ENCODE data around the gene CDKN2AIPNL.

DNA sequence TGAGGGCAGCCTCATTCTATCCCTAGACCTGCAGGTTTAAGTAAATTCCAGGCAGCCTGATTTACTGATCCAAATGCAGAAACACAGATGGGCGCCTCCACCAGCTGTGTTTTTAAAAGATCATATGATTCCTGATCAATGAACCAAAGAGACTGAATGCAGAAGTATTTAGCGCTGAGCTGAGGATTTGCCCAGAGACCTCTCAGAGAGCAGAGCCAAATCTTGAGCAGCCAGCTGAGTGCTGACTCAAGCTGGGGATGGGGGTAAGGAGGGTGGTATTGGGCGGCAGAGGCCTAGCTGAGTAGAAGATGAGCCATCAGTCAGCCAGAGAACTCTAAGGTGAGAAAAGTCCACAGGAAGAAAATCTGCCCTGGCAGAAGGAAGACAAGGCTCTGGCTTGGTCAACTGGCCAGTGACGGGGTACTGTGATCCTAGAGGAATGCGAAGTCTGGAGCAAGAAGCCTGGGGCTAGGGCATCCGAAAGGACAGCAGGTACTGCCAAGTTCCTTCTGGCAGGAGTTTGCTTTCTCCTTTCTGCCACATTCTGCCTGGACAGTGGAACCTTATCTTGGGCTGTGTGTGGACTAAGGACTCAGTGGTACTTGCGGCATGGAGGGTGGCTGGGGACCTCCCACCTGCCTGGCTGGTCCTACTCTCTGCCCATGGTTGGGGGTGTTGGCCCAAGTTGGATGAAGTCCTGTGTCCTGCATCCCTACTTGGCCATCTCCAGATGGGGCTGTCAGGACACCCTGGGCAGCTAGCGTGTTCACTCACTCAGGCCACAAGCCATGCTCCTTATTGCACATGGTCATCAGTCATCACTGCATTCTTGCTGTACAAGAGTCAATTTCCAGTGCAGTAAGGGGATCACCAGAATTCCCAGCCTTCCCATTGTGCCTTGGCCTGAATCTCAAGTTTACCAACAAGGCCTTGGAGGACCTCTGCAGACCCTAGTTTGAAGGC lies 34.5 kb upstream of the CDKN2AIPNL start:
- TF ChIP-seq, protein P1, sequence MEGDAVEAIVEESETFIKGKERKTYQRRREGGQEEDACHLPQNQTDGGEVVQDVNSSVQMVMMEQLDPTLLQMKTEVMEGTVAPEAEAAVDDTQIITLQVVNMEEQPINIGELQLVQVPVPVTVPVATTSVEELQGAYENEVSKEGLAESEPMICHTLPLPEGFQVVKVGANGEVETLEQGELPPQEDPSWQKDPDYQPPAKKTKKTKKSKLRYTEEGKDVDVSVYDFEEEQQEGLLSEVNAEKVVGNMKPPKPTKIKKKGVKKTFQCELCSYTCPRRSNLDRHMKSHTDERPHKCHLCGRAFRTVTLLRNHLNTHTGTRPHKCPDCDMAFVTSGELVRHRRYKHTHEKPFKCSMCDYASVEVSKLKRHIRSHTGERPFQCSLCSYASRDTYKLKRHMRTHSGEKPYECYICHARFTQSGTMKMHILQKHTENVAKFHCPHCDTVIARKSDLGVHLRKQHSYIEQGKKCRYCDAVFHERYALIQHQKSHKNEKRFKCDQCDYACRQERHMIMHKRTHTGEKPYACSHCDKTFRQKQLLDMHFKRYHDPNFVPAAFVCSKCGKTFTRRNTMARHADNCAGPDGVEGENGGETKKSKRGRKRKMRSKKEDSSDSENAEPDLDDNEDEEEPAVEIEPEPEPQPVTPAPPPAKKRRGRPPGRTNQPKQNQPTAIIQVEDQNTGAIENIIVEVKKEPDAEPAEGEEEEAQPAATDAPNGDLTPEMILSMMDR (IDR thresholded peaks at IDR 0.05; ENCODE audit: insufficient read depth, low read depth, low read length) = no peak
- no peak for TF ChIP-seq EZH2 (IDR thresholded peaks at IDR 0.05; ENCODE audit: insufficient read depth, low read length)

Measured in astrocyte (in vitro differentiated cells and primary cell).